Stomach smooth muscle (tissue), 2 donors: Measurements from ENCODE around the gene AFAP1L1.

Experiments used
- H3K27ac ChIP-seq: one replicate; pipeline ENCODE4 v1.7.0; 2013; ENCODE audit warnings: mild to moderate bottlenecking, low read length, inconsistent platforms
- H3K27me3 ChIP-seq, 2 donors: one replicate each; pipeline ENCODE4 v1.7.0; 2013; ENCODE audit warnings: low read length in 2 of 2; ENCODE audit not compliant: insufficient read depth in 2 of 2, control insufficient read depth in 1 of 2
- H3K36me3 ChIP-seq, 2 donors: one replicate each; pipeline ENCODE4 v1.7.0; 2013; ENCODE audit warnings: low read length in 2 of 2; ENCODE audit not compliant: control insufficient read depth in 2 of 2, insufficient read depth in 2 of 2
- H3K4me1 ChIP-seq: one replicate; pipeline ENCODE4 v1.7.0; 2013; ENCODE audit warnings: low read length; ENCODE audit not compliant: control insufficient read depth, insufficient read depth
- H3K4me3 ChIP-seq, 2 donors: one replicate each; pipeline ENCODE4 v1.7.0; 2013; ENCODE audit warnings: low read length in 2 of 2
- H3K9ac ChIP-seq, 2 donors: one replicate each; pipeline ENCODE4 v1.7.0; 2013; ENCODE audit warnings: low read length in 2 of 2, mild to moderate bottlenecking in 1 of 2
- H3K9me3 ChIP-seq, 2 donors: one replicate each; pipeline ENCODE4 v1.7.0; 2013; ENCODE audit warnings: low read length in 2 of 2; ENCODE audit not compliant: control insufficient read depth in 2 of 2
- donor health status: healthy.
- donor health status: Pancreatic carcinoma.

AFAP1L1 gene

GRCh38 chr5:149374801-149375200 is 103.1 kb downstream of the AFAP1L1 start:
- H3K27me3 ChIP-seq: no peaks in the 10 kb centered on the region
- peak overlapping the region; percentile 11 for H3K27ac ChIP-seq
- H3K9ac ChIP-seq: no peak overlapping the region
- H3K4me3 ChIP-seq: no peak overlapping the region
- peaks cover 55% of the 10 kb centered on the region for H3K4me1 ChIP-seq
- no peaks in the 10 kb centered on the region for H3K36me3 ChIP-seq
- no peaks in the 10 kb centered on the region for H3K9me3 ChIP-seq

- no peak overlapping the region for H3K4me3 ChIP-seq
- no peaks in the 10 kb centered on the region for H3K27me3 ChIP-seq
- no peak overlapping the region for H3K9ac ChIP-seq
- H3K27ac ChIP-seq: peak overlapping the region; percentile 11
- H3K36me3 ChIP-seq: no peaks in the 10 kb centered on the region
- H3K4me1 ChIP-seq: peaks cover 60% of the 10 kb centered on the region
- no peaks in the 10 kb centered on the region for H3K9me3 ChIP-seq
Observed at GRCh38 chr5:149375434-149375833, 103.8 kb downstream of the AFAP1L1 start.

- Histone ChIP-seq H3K4me1 (peaks cover 62% of the 10 kb centered on the region), H3K36me3 (no peaks in the 10 kb centered on the region), H3K27ac (peak overlapping the region; percentile 31), H3K27me3 (no peaks in the 10 kb centered on the region), H3K9me3 (no peaks in the 10 kb centered on the region), H3K4me3 (no peak overlapping the region), H3K9ac (no peak overlapping the region)
Observed at GRCh38 chr5:149376104-149376503, 104.4 kb downstream of the AFAP1L1 start.

- Histone ChIP-seq H3K27me3 (no peaks in the 10 kb centered on the region), H3K4me1 (peaks cover 62% of the 10 kb centered on the region), H3K36me3 (no peaks in the 10 kb centered on the region), H3K4me3 (no peak overlapping the region), H3K9ac (no peak overlapping the region), H3K9me3 (no peaks in the 10 kb centered on the region), H3K27ac (no peak overlapping the region)
Observed at GRCh38 chr5:149376711-149377447, 105.2 kb downstream of the AFAP1L1 start.

- H3K9me3 ChIP-seq: no peaks in the 10 kb centered on the region
- H3K4me3 ChIP-seq: peak overlapping the region in 1 of 2 donors; percentile 8
- H3K4me1 ChIP-seq: peaks cover 63% of the 10 kb centered on the region
- H3K27me3 ChIP-seq: no peaks in the 10 kb centered on the region
- H3K36me3 ChIP-seq: no peaks in the 10 kb centered on the region
- H3K27ac ChIP-seq: peak overlapping the region; percentile 99
- peak overlapping the region; percentile 42 to 75 for H3K9ac ChIP-seq
Observed at GRCh38 chr5:149378241-149378820, 106.7 kb downstream of the AFAP1L1 start.

GRCh38 chr5:149379177-149379761 is 107.6 kb downstream of the AFAP1L1 start, which contains the start of gene IL17B:
Gene IL17B, minus strand, starts transcription at chr5:149379292. Its CDS starts 67 bp downstream, at chr5:149379225.
- Histone ChIP-seq H3K27ac (peak within 1 kb of the TSS; percentile 99), H3K9me3 (no peaks in the 10 kb centered on the region), H3K4me1 (peaks cover 67% of the 10 kb centered on the region), H3K27me3 (no peaks in the 10 kb centered on the region), H3K36me3 (no peaks in the 10 kb centered on the region), H3K4me3 (peak within 1 kb of the TSS; percentile 13 to 35), H3K9ac (peak within 1 kb of the TSS; percentile 68 to 75)

GRCh38 chr5:149379818-149380374 is 108.2 kb downstream of the AFAP1L1 start:
- Histone ChIP-seq H3K27ac (peak overlapping the region; percentile 99), H3K4me3 (peak overlapping the region; percentile 13 to 35), H3K9ac (peak overlapping the region; percentile 68 to 75), H3K36me3 (no peaks in the 10 kb centered on the region), H3K9me3 (no peaks in the 10 kb centered on the region), H3K4me1 (peaks cover 67% of the 10 kb centered on the region), H3K27me3 (no peaks in the 10 kb centered on the region)

- H3K9me3 ChIP-seq: no peaks in the 10 kb centered on the region
- H3K4me1 ChIP-seq: peaks cover 71% of the 10 kb centered on the region
- no peaks in the 10 kb centered on the region for H3K36me3 ChIP-seq
- H3K27ac ChIP-seq: peak overlapping the region; percentile 99
- H3K4me3 ChIP-seq: peak overlapping the region; percentile 75 to 80
- no peaks in the 10 kb centered on the region for H3K27me3 ChIP-seq
- H3K9ac ChIP-seq: peak overlapping the region; percentile 95 to 97
Observed at GRCh38 chr5:149380466-149381121, 108.9 kb downstream of the AFAP1L1 start.

- Histone ChIP-seq H3K36me3 (no peaks in the 10 kb centered on the region), H3K27ac (peak overlapping the region; percentile 99), H3K9me3 (no peaks in the 10 kb centered on the region), H3K4me1 (peaks cover 80% of the 10 kb centered on the region), H3K9ac (peak overlapping the region; percentile 95 to 97), H3K27me3 (no peaks in the 10 kb centered on the region), H3K4me3 (peak overlapping the region; percentile 75 to 80)
Observed at GRCh38 chr5:149381261-149381985, 109.8 kb downstream of the AFAP1L1 start.

- peaks cover 85% of the 10 kb centered on the region for H3K4me1 ChIP-seq
- H3K27ac ChIP-seq: peak overlapping the region; percentile 99
- H3K9ac ChIP-seq: peak overlapping the region; percentile 95 to 97
- H3K9me3 ChIP-seq: no peaks in the 10 kb centered on the region
- no peaks in the 10 kb centered on the region for H3K27me3 ChIP-seq
- H3K36me3 ChIP-seq: no peaks in the 10 kb centered on the region
- H3K4me3 ChIP-seq: peak overlapping the region; percentile 75 to 80
Observed at GRCh38 chr5:149381986-149382338, 110.3 kb downstream of the AFAP1L1 start.
